Activated T-helper 1 cell treated with anti-CD3 and anti-CD28 coated beads, Interleukin-2, amount 50 U/mL, for 16 hours (primary cell): ENCODE data around the gene SPAG16.

Experiments
- DNase-seq, 2 donors: peaks; one replicate each; pipeline ENCODE4 v3.0.0-alpha.2; 2020; ENCODE audit warnings: low read depth in 1 of 2, low spot score in 1 of 2

Gene SPAG16

GRCh38 chr2:214341646-214342045, 1057.4 kb downstream of the SPAG16 start:
- no peak for DNase-seq

- no peak for DNase-seq
Measured at GRCh38 chr2:214358506-214358905, 1074.2 kb downstream of the SPAG16 start.

GRCh38 chr2:214361116-214361515, 1076.9 kb downstream of the SPAG16 start:
- no peak for DNase-seq

GRCh38 chr2:214365549-214365948, 1081.3 kb downstream of the SPAG16 start:
- DNase-seq, result no peak

- DNase-seq, result no peak
Measured at GRCh38 chr2:214367171-214367570, 1082.9 kb downstream of the SPAG16 start.

- no peak for DNase-seq
Measured at GRCh38 chr2:214376618-214377285, 1092.5 kb downstream of the SPAG16 start.

GRCh38 chr2:214377286-214377624, 1093.0 kb downstream of the SPAG16 start:
- no peak for DNase-seq

- no peak for DNase-seq
Measured at GRCh38 chr2:214378455-214379103, 1094.3 kb downstream of the SPAG16 start.

- DNase-seq, result no peak
Measured at GRCh38 chr2:214379227-214379626, 1095.0 kb downstream of the SPAG16 start.

- no peak for DNase-seq
Measured at GRCh38 chr2:214380681-214381080, 1096.4 kb downstream of the SPAG16 start.

GRCh38 chr2:214382229-214382628, 1098.0 kb downstream of the SPAG16 start:
- DNase-seq, result no peak

GRCh38 chr2:214386720-214387119, 1102.5 kb downstream of the SPAG16 start:
- DNase-seq, result no peak

- DNase-seq, result no peak
Measured at GRCh38 chr2:214389334-214389733, 1105.1 kb downstream of the SPAG16 start.

GRCh38 chr2:214393796-214394195, 1109.5 kb downstream of the SPAG16 start:
- DNase-seq, result no peak

GRCh38 chr2:214395040-214395439, 1110.8 kb downstream of the SPAG16 start:
- no peak for DNase-seq

- DNase-seq, result no peak
Measured at GRCh38 chr2:214401580-214401979, 1117.3 kb downstream of the SPAG16 start.

- no peak for DNase-seq
Measured at GRCh38 chr2:214410128-214410775, 1126.0 kb downstream of the SPAG16 start.

GRCh38 chr2:214410918-214411554, 1126.8 kb downstream of the SPAG16 start, which contains the start of gene VWC2L:
VWC2L (plus strand) TSS chr2:214411054; CDS start chr2:214414194, 3,140 bp downstream.
- no peak for DNase-seq

GRCh38 chr2:214412679-214413078, 1128.4 kb downstream of the SPAG16 start:
- DNase-seq, result no peak

GRCh38 chr2:214436470-214436869, 1152.2 kb downstream of the SPAG16 start:
- no peak for DNase-seq

GRCh38 chr2:214450118-214450894, 1166.0 kb downstream of the SPAG16 start:
- no peak for DNase-seq
